Tibial nerve (tissue), 3 donors: ENCODE data around the gene PNLIPRP3.

Experiments
- POLR2A ChIP-seq, 2 donors: fragments of 450-650 bp; IDR thresholded peaks; one replicate each; pipeline ENCODE4 v1.6.1; 2017; ENCODE audit warnings: antibody characterized with exemption in 2 of 2, mild to moderate bottlenecking in 2 of 2, moderate library complexity in 2 of 2
- TF ChIP-seq, protein P1 (sequence below), 5 experiments: fragments of 200-600 bp in 3 of 5; fragments of 450-650 bp in 2 of 5; sonication (generic) in 3 of 5; IDR thresholded peaks; one replicate each; pipeline ENCODE4 v1.5.1; 2016 to 2019; ENCODE audit warnings: antibody characterized with exemption in 5 of 5, mild to moderate bottlenecking in 3 of 5, moderate library complexity in 2 of 5

DNA sequence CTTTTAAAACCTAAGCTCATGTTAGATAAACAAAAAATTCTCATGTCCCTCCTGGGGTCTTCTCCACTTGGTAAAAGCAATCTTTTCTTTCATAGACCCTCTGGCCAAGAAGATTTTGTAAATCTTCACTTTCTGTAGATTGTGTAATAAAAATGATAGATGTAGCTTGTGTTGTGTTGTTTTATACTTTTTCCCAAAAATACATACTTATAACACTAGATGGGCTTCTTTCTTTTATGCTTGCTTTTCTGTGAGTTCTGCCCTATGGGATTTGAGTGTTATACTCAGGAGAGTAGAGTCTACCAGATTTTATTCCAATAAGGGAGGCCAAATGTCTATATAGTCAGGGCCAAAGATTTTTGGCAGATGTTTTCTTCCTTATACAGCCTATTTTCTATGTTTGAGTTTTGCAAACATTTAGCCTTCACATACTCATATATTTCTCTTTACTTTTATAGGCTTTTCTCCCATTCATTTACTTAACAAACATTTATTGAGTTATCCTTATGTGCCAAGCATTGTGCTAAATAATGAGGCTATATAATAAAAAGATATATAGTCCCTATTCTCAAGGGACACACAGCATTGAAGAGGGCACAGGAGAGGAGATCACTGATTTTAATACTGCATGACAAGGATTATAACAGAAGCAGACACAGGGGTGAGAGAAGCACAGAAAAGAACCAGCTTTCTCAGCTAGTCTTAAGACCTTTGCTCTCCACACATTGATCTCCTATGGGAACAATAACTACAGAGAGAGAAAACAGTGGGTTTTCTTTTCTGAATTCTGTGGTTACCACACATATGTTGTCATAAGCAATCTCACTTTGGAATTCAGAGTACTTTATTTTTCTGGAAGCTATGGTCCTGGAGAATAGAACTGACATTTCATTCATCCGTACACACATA, 60.1 kb downstream of the PNLIPRP3 start:
- TF ChIP-seq, protein P1, sequence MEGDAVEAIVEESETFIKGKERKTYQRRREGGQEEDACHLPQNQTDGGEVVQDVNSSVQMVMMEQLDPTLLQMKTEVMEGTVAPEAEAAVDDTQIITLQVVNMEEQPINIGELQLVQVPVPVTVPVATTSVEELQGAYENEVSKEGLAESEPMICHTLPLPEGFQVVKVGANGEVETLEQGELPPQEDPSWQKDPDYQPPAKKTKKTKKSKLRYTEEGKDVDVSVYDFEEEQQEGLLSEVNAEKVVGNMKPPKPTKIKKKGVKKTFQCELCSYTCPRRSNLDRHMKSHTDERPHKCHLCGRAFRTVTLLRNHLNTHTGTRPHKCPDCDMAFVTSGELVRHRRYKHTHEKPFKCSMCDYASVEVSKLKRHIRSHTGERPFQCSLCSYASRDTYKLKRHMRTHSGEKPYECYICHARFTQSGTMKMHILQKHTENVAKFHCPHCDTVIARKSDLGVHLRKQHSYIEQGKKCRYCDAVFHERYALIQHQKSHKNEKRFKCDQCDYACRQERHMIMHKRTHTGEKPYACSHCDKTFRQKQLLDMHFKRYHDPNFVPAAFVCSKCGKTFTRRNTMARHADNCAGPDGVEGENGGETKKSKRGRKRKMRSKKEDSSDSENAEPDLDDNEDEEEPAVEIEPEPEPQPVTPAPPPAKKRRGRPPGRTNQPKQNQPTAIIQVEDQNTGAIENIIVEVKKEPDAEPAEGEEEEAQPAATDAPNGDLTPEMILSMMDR (IDR thresholded peaks at IDR 0.05) = no peak
- TF ChIP-seq POLR2A (IDR thresholded peaks at IDR 0.05) = no peak
